HG03135 (cell line): ENCODE results near the gene PDLIM4.

Source experiments
- ATAC-seq: cut with Tn5 transposase; IDR thresholded peaks from one replicate; pipeline ENCODE4 v1.9.1; 2021; ENCODE audit warnings: mild to moderate bottlenecking, moderate library complexity; ENCODE audit not compliant: unreplicated experiment

The PDLIM4 gene

DNA sequence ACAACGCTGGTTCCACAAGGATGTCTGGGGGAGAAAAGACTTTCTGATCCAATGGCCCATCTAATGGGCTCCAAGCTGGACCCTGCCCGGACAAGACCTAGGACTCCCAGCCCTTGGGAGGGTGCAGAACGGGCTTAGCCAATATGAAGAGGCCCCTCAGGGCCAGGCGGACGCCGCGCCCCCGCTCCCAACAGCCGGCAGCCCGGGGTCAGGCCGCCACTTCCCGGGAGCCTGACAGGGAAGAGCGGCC is 30.3 kb upstream of the PDLIM4 start:
- no peak for ATAC-seq

DNA sequence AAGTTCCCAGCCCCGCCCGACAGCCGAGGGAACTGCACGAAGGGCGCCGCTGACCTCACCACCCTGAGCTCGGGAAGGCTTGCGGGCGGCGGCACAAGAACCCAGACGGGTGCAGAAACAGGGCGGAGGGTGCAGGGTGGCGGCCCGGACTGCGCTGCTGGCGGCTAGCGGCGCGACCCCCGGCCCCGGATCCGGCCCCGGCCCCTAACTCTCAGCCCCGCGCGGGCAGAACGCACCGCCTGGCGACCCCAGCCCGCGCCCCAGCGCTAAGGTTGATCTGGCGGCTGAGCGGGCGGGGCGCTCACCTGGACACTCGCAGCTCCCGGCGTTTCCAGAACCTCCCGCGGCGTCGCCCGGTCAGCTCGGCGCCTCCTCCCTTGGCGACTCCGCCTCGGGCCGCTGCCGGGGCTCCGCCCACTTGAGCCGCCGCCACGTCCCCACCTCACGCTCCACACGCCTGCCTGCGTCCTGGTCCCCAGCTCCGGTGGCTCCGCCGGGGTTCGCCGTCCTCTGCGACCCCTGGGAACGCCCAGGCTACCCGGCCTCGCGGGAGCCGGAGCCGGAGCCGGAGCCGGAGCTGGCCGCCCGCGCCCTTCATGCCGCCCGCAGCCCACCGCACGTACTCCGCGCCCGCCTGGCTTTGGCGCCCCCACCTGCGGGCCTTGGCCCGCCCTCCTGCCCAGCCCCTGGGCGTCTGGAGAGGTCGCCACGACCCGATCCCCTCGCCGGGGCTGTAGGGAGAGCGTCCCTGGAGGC is 29.8 kb upstream of the PDLIM4 start, which contains the start of gene P4HA2:
TSS of gene P4HA2 (minus strand) at position 369 of the 756 bp plus-strand sequence. CDS start 9,227 bp downstream, outside the sequence.
- ATAC-seq: peak; percentile 83

DNA sequence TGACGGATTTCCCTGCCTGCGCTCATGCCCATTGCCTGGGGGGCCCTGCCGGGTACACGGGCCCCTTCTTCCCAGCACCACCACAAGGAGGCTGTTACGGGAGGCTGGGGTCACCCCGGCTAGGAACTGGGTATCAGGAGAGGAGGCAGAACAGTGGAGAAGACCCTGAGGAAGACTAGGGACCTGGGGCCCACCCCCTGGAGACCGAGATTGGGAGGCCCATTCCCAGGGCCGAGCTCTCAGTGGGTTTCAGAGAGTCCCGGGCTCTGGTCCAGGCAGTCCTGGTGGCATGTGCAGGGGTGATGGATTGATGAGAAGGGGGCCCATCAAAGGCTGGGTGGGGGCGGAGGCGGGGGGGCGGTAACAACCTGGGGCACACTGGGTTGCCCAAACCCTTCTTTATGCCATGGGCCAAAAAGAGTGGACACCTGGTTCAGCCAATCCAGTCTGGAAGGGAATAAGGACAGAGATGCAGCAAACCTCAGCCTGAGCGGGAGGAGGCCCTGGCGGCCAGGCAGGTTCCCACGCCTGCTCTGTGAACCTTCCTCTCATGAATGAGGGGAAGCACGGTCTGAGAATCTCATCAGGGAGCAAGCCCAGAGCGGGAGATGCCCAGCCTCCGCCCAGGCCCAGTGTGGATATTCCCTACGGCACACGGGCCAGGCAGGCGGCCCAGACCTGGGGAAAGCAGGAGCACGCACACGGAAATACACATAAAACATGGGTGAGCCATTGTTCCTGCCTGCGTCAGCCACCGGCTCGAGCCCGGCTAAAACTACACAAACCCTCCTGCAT is 29.1 kb upstream of the PDLIM4 start:
- no peak for ATAC-seq

GRCh38 chr5:132229236-132229635 is 28.3 kb upstream of the PDLIM4 start:
- ATAC-seq: no peak

- no peak for ATAC-seq
These were observed 26.6 kb upstream of the PDLIM4 start for GRCh38 chr5:132230871-132231270.

DNA sequence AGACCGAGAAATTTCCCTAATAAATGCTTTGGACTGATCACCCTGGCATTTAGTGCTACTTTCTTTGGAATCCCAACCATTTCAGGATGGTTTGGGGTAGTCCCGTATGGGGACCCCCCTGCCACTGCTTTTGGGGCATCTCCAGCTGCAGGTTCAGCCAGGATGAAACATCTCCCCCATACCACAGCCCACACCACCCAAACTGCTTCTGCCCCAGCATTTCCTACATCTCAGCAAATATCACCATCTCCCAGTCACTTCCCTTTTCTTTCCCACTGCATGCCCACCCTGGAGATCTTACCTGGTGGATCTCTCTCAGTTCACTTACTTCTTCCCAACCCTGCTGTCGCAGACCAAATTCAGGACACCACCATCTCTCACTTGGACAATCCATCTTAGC is 25.0 kb upstream of the PDLIM4 start:
- ATAC-seq: no peak

DNA sequence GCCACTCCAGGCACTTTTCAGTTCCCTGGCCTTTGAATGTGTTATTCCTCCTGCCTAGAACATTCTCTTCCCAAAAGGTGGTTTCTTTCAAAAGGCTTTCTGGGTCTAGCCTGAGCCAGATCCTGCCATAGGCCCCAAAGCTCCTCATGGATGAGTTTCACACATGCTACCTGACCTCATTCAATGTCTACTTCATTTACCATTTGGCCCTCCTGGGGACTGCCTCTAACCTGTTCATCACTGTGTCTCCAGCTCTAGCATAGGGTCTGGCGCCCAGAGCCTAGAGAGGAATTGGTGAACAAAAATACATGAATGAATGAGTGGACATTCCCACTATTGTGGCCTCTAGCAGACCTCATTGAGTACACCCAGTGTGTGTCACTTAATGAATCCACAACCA is 24.4 kb upstream of the PDLIM4 start:
- ATAC-seq: no peak

GRCh38 chr5:132233811-132234683 is 23.4 kb upstream of the PDLIM4 start:
- no peak for ATAC-seq

- ATAC-seq: no peak
These were observed 22.8 kb upstream of the PDLIM4 start for GRCh38 chr5:132234684-132235062.

DNA sequence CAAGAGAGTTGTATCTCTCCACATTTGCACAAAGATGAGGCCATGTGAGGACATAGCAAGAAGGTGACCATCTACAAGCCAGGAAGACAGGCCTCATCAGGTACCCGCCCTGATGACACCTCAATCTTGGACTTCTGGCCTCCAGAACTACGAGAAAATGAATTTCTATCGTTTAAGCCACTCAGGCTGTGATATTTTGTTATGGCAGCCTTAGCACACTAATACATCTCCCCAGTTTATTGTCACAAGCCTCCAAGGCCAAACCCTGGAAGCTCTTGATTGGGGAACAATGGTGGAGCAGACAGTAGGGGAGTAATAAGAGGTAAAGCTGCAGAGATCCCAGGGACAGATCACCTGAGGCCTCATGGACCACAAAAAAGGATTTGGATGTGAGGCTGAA is 22.2 kb upstream of the PDLIM4 start:
- ATAC-seq: no peak

DNA sequence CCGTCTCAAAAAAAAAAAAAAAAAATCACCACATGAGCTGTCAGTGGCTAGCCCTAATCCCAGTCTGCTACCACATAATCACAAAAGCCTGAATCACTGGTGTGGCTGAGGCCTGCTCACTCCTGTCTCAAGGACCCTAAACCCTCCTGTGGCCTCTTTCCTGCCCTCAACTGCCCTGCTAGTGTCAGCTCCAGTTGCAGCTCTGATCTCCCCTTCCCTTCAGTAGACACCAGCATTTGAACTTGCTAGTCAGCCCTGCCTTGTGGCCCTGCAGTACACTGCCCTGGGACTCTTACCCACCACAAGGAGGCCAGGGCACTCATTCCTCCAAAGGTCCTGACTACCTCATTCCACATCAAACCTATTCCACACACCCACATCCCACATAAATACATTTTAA is 20.4 kb upstream of the PDLIM4 start:
- no peak for ATAC-seq

DNA sequence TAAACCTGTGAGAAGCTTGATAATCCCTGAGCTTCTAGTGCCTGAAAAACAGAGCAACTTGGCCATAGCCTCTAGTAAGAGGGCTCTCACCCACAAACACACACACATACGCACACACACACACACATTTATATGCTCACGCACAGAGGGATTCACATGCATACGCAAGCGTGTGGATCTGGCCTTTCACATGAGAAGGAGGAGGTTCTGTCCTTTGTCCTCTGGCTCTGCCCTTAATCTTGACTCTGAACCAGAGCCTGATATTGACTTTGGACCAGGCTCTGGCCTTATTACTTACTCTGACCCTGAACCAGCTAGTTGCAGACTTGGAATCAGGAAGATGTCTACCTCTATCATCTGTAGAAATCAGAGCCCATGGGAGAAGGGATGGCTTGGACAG is 19.8 kb upstream of the PDLIM4 start:
- ATAC-seq: no peak

GRCh38 chr5:132238169-132238744 is 19.2 kb upstream of the PDLIM4 start:
- ATAC-seq: peak; percentile 71

- no peak for ATAC-seq
These were observed 18.5 kb upstream of the PDLIM4 start for GRCh38 chr5:132238901-132239500.

DNA sequence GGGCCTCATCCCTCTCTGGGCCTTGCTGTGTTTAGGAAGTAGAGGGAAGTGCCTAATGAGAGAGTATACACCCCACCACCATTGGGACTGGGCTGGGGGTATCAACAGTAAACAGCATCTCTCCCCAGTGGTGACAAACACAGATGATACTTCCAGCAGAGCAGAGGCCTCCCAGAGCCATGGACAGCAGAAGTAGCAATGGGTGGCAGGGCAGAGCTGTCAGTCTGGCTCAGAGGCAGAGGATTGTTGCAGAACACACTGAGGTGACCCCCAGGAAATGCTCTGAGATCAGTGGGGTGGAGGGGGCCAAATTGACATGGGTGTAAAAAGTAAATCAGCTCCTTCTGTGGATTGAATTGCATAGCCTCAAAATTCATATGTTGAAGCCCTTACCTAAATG is 17.7 kb upstream of the PDLIM4 start:
- ATAC-seq: no peak

GRCh38 chr5:132243366-132243977 is 14.0 kb upstream of the PDLIM4 start:
- ATAC-seq: no peak

GRCh38 chr5:132245593-132245992 is 11.9 kb upstream of the PDLIM4 start:
- ATAC-seq: no peak

DNA sequence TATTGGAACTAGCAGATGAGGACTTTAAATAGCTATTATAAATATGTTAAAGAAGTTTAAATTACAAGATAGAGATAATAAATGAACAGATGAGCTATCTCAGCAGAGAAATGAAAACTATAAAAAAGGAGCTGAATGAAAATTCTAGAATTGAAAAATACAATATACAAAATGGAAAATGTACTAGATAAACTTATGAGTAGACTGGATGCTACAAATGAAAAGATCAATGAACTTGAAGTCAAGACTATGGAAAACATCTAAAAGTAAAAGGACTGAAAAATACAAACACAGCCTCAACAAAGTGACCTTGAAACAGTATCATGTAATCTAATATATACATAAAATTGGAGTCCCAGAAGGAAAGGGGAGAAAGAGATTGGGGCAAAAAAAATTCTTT is 10.7 kb upstream of the PDLIM4 start:
- ATAC-seq: no peak

GRCh38 chr5:132250547-132250946 is 6.9 kb upstream of the PDLIM4 start:
- no peak for ATAC-seq

GRCh38 chr5:132251220-132251725 is 6.2 kb upstream of the PDLIM4 start:
- ATAC-seq: no peak
